Adrenal gland (tissue), 5 donors: Measurements from ENCODE around the gene GSE1.

Source experiments
- CTCF ChIP-seq, 6 experiments: fragments of 450-650 bp in 4 of 6; fragments of 200-600 bp in 2 of 6; sonication (generic) in 1 of 6; IDR thresholded peaks; 1 replicate in 5 of 6; 2 replicates in 1 of 6; pipeline versions ENCODE4 v1.5.1 to v1.8.0; 2016 to 2021; ENCODE audit warnings: antibody characterized with exemption in 6 of 6, mild to moderate bottlenecking in 2 of 6, moderate library complexity in 1 of 6
- POLR2A ChIP-seq, 2 donors: fragments of 450-650 bp; IDR thresholded peaks; one replicate each; pipeline ENCODE4 v1.6.1; 2017; ENCODE audit warnings: antibody characterized with exemption in 2 of 2, mild to moderate bottlenecking in 2 of 2, moderate library complexity in 1 of 2
- donor health status: DM: no; HTN: no; CAD: no.

- no peak for TF ChIP-seq CTCF (IDR thresholded peaks at IDR 0.05)
- TF ChIP-seq POLR2A (IDR thresholded peaks at IDR 0.05): no peak
These were observed 15.0 kb upstream of the GSE1 start for GRCh38 chr16:85598141-85598540.
